Measurements from ENCODE around the gene SNX32.
"Not testable (repeated sequence)": the region's sequence is repeated elsewhere in the genome, so short reads cannot be mapped to it uniquely, and the experiment has no call there.

Gene SNX32

GRCh38 chr11:65817312-65817834 lies 16.4 kb upstream of the SNX32 start:
- DNase-seq = no peak
- intact Hi-C loops (cut with DNase I) = loop anchor here (5.0 to 10.0 kb wide), 3 partner anchors 35 to 193 kb away; partner anchors contain the start of genes AP5B1 and KAT5

GRCh38 chr11:65817835-65818680 lies 15.7 kb upstream of the SNX32 start:
- intact Hi-C loops (cut with DNase I) = loop anchor here (5.0 to 10.0 kb wide), 3 partner anchors 36 to 193 kb away; partner anchors contain the start of genes AP5B1 and KAT5
- peak; percentile 87 to 99 (median 95) for DNase-seq

- peak in 1 of 42 donors; percentile 16 for DNase-seq
- intact Hi-C loops (cut with DNase I) = no loop called here
These were observed 12.7 kb upstream of the SNX32 start for GRCh38 chr11:65821107-65821506.

DNA sequence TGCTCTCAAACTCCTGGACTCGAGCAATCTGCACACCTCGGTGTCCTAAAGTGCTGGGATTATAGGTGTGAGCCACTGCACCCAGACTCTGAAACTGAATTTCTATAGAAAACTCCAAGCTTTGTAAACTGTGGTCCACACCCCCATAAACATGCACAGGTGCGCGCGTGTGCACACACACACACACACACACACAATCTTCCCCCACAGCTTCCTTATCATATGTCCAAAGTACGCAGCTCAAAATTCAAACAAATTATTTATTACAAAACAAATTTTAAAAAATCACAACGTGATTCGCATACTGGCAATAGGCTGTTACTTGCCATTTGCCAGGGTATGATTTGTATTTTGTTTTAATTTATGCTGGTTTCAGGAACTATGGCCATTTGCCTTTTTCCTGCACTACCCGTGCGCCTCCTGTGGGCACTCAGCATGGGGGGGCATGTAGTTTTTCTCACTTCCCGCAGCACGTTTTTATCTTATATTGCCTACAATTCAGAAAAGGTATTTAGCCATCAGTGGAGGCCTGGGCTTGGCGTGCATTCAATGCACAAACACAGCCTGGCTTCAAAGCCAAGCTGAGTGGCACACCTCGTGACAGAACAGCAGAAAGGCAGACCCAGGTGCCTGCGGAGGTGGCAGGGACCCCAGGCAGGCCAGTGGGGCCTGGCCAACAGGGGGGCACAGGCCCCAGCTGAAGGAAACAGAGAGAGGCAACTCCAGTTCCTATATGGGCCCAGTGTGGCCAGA lies 10.8 kb upstream of the SNX32 start:
- DNase-seq = no peak
- intact Hi-C loops (cut with DNase I) = no loop called here

GRCh38 chr11:65826984-65827735 lies 6.6 kb upstream of the SNX32 start:
- intact Hi-C loops (cut with DNase I) = no loop called here
- DNase-seq = peak in 1 of 42 donors; percentile 3

GRCh38 chr11:65829459-65829858 lies 4.3 kb upstream of the SNX32 start:
- DNase-seq = no peak
- intact Hi-C loops (cut with DNase I) = no loop called here

DNA sequence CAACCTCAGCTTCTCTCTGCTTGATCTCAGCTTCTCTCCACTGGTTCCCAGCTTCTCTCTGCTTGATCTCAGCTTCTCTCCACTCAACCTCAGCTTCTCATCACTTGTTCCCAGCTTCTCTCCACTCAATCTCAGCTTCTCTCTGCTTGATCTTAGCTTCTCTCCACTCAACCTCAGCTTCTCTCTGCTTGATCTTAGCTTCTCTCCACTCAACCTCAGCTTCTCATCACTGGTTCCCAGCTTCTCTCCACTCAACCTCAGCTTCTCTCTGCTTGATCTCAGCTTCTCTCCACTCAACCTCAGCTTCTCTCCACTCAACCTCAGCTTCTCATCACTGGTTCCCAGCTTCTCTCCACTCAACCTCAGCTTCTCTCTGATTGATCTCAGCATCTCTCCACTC lies 1.5 kb upstream of the SNX32 start:
- DNase-seq; intact Hi-C loops (cut with DNase I): not testable (repeated sequence)

DNA sequence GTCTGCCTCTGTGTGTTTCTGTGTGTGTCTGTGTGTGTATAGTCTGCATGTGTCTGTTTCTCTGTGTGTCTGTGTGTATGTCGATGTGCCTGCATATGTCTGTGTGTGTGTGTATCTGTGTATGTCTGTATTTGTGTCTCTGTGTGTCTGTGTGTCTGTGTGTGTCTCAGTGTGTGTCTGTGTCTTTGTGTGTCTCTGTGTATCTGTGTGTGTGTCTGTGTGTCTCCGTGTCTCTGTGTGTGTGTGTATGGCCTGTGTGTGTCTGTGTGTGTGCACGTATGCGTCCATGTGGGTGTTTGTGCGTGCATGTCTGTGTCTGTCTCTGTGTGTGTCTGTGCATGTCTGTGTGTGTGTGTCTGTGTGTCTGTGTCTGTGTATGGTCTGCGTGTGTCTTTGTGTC lies 439 bp downstream of the SNX32 start:
- intact Hi-C loops (cut with DNase I) = no loop called here
- DNase-seq = peak in 2 of 42 donors; percentile 7 to 30

DNA sequence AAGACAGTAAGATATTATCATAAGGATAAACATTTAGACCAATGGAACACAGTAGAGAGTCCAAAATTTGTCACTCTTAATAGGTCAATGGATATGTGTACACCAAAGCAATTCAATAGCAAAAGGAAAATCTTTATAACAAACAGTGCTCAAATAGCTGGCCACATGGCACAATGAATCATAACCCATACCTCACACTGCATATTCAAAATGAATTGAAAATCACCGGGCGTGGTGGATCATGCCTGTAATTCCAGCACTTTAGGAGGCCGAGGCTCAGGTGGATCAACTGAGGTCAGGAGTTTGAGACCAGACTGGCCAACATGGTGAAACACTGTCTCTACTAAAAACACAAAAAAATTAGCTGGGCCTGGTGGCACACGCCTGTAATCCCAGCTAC lies 8.4 kb downstream of the SNX32 start:
- no peak for DNase-seq
- intact Hi-C loops (cut with DNase I) = no loop called here

- intact Hi-C loops (cut with DNase I) = no loop called here
- no peak for DNase-seq
These were observed 10.0 kb downstream of the SNX32 start for GRCh38 chr11:65843811-65844210.

GRCh38 chr11:65844231-65844872 lies 10.6 kb downstream of the SNX32 start:
- peak in 1 of 42 donors; percentile 7 for DNase-seq
- intact Hi-C loops (cut with DNase I) = no loop called here

- intact Hi-C loops (cut with DNase I) = no loop called here
These were observed 14.0 kb downstream of the SNX32 start for GRCh38 chr11:65847746-65848145.

DNA sequence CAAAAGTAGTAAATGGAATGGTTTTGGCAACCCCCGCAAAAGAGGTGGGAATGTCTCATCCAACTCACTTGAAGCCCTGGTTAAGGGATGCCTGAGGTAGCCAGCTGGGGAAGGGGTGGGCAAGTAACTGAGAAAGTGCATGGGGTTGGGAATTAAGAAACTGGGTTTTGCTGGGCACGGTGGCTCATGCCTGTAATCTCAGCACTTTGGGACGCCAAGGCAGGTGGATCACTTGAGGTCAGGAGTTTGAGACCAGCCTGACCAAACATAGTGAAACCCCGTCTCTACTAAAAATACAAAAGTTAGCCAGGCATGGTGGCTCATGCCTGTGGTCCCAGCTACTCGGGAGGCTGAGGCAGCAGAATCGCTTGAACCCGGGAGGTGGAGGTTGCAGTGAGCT lies 14.9 kb downstream of the SNX32 start:
- peak in 1 of 42 donors; percentile 14 for DNase-seq
- intact Hi-C loops (cut with DNase I) = not testable (repeated sequence)

More at GRCh38 chr11:65847746-65848145, 14.0 kb downstream of the SNX32 start:
- DNase-seq = peak in 1 of 42 donors; percentile 14

- DNase-seq = peak in 1 of 42 donors; percentile 9
- intact Hi-C loops (cut with DNase I) = no loop called here
These were observed 15.6 kb downstream of the SNX32 start for GRCh38 chr11:65849366-65849765.

DNA sequence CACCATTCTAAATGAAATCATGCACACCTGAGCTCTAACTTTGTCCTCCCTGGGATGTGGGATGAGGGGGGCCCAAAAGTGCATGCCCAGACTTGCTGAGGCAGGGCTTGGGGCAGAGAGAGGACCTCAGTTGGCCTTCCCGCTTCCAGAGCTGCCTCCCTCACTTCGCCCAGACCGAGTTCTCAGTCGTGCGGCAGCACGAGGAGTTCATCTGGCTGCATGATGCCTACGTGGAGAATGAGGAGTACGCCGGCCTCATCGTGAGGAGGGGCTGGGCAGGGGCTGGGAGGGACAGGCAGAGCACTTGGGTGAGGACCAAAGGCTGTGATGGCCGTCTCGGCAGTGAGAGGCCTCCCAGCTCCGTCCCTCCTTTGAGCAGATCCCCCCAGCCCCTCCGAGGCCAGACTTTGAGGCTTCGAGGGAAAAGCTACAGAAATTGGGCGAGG lies 16.0 kb downstream of the SNX32 start:
- intact Hi-C loops (cut with DNase I) = no loop called here

GRCh38 chr11:65850217-65851082 lies 16.7 kb downstream of the SNX32 start:
- intact Hi-C loops (cut with DNase I) = no loop called here
- peak in 2 of 42 donors; percentile 14 to 28 for DNase-seq

More for the DNA sequence above, 16.0 kb downstream of the SNX32 start:
- peak in 1 of 42 donors; percentile 19 for DNase-seq

- no peak for DNase-seq
- intact Hi-C loops (cut with DNase I) = no loop called here
These were observed 17.4 kb downstream of the SNX32 start for GRCh38 chr11:65851083-65851579.

Data from head of caudate nucleus (tissue), 42 donors.